Measurements from ENCODE around the gene GRM7.

GRM7 gene

GRCh38 chr3:7421065-7421464 lies 560.1 kb downstream of the GRM7 start:
- DNase-seq: no peak

- DNase-seq: no peak
Observed at GRCh38 chr3:7423036-7423435, 562.1 kb downstream of the GRM7 start.

- DNase-seq: no peak
Observed at GRCh38 chr3:7423995-7424394, 563.1 kb downstream of the GRM7 start.

GRCh38 chr3:7428206-7428718 lies 567.3 kb downstream of the GRM7 start:
- no peak for DNase-seq

GRCh38 chr3:7432610-7433009 lies 571.7 kb downstream of the GRM7 start:
- DNase-seq: no peak

GRCh38 chr3:7433073-7433472 lies 572.2 kb downstream of the GRM7 start:
- DNase-seq: no peak

- DNase-seq: no peak
Observed at GRCh38 chr3:7436542-7436941, 575.6 kb downstream of the GRM7 start.

- no peak for DNase-seq
Observed at GRCh38 chr3:7437231-7437630, 576.3 kb downstream of the GRM7 start.

GRCh38 chr3:7439101-7439680 lies 578.3 kb downstream of the GRM7 start:
- DNase-seq: no peak

GRCh38 chr3:7444886-7445285 lies 584.0 kb downstream of the GRM7 start:
- no peak for DNase-seq

GRCh38 chr3:7445331-7445730 lies 584.4 kb downstream of the GRM7 start:
- no peak for DNase-seq

GRCh38 chr3:7447197-7447769 lies 586.4 kb downstream of the GRM7 start:
- no peak for DNase-seq

- no peak for DNase-seq
Observed at GRCh38 chr3:7456386-7456785, 595.5 kb downstream of the GRM7 start.

- DNase-seq: no peak
Observed at GRCh38 chr3:7461202-7461825, 600.4 kb downstream of the GRM7 start.

GRCh38 chr3:7469866-7470265 lies 609.0 kb downstream of the GRM7 start:
- no peak for DNase-seq

- no peak for DNase-seq
Observed at GRCh38 chr3:7484636-7485035, 623.7 kb downstream of the GRM7 start.

- no peak for DNase-seq
Observed at GRCh38 chr3:7487763-7488162, 626.8 kb downstream of the GRM7 start.

- DNase-seq: no peak
Observed at GRCh38 chr3:7489417-7489816, 628.5 kb downstream of the GRM7 start.

- no peak for DNase-seq
Observed at GRCh38 chr3:7498715-7499114, 637.8 kb downstream of the GRM7 start.

GRCh38 chr3:7503431-7503830 lies 642.5 kb downstream of the GRM7 start:
- no peak for DNase-seq

GRCh38 chr3:7504886-7505775 lies 644.2 kb downstream of the GRM7 start:
- no peak for DNase-seq

- no peak for DNase-seq
Observed at GRCh38 chr3:7506606-7507180, 645.8 kb downstream of the GRM7 start.

- DNase-seq: no peak
Observed at GRCh38 chr3:7508821-7509220, 647.9 kb downstream of the GRM7 start.

Measured in CD4-positive, alpha-beta T cell treated with Interleukin-21 for 1 hour (primary cell).